Kidney tubule cell (primary cell): ENCODE data around the gene TANGO6.
"Not testable (repeated sequence)": the region's sequence is repeated elsewhere in the genome, so short reads cannot be mapped to it uniquely, and the experiment has no call there.

ENCODE experiments used
- DNase-seq: peaks from one replicate; pipeline ENCODE4 v3.0.0-alpha.2; 2018; ENCODE audit warnings: low spot score

Gene TANGO6

DNA sequence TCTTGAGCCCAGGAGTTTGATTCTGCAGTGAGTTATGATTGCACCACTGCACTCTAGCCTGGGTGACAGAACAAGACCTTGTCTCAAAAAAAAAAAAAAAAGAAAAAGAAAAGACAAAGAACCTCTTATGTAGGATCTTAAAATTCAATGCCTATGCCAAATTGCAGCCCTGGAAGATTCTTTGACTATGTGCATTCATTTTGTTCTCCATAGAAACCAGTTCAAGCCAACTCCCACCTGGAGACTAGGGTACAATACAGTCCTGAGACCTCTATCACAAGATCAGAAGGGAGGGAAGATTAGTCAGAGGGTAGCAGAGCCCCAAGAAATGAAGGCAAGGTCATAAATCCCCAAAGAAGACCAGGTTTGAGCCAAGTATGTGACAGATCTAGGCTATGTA is 171.5 kb downstream of the TANGO6 start:
- DNase-seq, result no peak

- DNase-seq, result peak; percentile 91
Measured at GRCh38 chr16:69017036-69017783, 173.9 kb downstream of the TANGO6 start.

GRCh38 chr16:69019811-69020210 is 176.5 kb downstream of the TANGO6 start:
- DNase-seq, result no peak

GRCh38 chr16:69029121-69029520 is 185.8 kb downstream of the TANGO6 start:
- DNase-seq, result no peak

- peak; percentile 66 for DNase-seq
Measured at GRCh38 chr16:69031877-69032301, 188.6 kb downstream of the TANGO6 start.

DNA sequence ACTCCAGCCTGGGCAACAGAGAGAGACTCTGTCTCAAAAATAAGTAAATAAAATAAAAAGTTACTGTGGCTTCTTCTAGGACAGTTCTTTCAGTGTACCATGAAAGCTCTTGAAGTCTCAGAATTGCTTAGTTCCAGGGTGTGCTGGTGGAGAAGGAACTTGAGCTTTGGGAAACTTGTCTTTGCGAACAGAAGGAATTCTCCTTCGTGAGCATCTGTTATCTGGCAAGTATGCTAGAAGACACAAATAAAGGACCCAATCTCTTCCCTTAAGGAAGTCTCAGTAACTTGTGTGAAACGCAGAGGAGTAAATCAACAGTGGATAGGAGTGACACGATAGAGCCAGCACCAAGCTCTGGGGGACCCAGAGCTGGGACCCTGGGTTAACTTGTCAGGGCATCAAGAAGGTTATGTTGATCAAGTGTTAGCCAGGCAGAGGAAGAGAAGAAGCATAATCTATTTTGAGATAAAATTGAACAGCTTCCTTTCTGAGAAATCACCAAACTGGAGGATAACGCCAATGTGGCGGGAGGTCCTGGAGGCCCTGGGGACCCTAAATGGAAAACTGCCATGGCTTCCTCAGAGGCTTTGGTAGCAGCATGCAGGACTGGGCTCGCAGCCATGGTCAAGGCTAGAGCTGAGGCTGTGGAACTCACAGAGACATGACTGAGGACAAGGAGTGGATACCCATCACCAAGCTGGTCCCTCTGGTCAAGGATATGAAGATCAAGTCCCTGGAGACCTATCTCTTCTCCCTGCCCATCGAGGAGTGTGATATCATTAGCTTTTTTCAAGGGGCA is 190.0 kb downstream of the TANGO6 start:
- no peak for DNase-seq

DNA sequence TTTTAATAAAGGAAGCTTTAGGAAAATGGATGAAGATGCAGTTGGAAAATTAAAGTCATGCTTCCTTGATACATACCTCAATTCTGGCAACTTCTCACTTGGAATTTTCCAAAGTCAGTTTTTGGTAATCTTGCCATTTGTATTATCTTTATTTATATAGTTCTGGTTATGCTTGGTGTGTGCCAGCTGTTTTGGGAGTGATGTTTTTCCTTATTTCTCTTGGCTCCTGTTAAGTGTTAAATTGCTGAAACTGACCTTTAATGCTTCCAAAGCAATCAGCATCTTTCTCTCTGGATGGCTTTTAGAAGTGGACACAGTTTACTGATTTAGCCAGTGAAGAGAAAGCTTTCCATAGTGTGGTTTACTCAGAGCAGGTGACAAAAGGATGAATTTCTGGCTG is 192.0 kb downstream of the TANGO6 start:
- DNase-seq, result no peak

GRCh38 chr16:69036399-69037091 is 193.2 kb downstream of the TANGO6 start:
- DNase-seq, result no peak

- DNase-seq, result no peak
Measured at GRCh38 chr16:69037373-69038160, 194.2 kb downstream of the TANGO6 start.

GRCh38 chr16:69039333-69039941 is 196.1 kb downstream of the TANGO6 start:
- no peak for DNase-seq

DNA sequence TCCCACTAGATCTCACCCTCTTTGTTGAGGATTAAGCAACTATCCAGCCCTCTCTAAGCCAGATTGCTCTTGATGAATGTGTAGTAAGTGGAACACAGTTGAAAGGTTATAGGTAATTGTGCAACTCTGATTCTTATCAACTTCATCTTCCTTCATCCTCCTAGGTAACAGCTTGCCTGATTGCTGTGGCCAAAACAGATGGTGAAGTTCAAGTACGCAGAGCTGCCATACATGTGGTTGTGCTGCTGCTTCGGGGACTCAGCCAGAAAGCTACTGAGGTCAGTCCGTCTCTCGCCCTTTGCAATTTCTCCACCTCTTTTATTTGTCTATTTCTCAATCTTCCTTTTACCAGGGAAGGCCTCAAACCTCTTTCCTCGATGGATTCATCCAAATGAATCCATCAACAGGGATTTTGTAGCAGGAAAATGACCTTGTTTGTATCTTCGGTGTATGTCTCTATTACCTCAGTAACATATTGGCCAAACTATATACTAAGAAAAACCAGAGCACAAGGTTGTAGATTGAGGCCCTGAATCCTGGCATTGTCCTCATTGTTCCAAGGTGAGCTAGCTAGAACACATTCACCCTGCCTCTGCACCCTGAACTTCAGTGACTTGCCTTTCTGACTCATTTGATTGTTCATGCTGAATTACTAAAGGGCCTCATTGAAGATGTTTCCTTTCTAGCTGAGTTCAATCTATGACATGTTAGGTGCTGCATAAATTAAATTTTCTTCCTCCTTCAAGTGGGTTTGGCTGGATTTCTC is 197.0 kb downstream of the TANGO6 start:
- DNase-seq, result peak; percentile 87

GRCh38 chr16:69048328-69049120 is 205.2 kb downstream of the TANGO6 start:
- DNase-seq, result peak; percentile 72

GRCh38 chr16:69049146-69049545 is 205.8 kb downstream of the TANGO6 start:
- DNase-seq, result peak; percentile 67

DNA sequence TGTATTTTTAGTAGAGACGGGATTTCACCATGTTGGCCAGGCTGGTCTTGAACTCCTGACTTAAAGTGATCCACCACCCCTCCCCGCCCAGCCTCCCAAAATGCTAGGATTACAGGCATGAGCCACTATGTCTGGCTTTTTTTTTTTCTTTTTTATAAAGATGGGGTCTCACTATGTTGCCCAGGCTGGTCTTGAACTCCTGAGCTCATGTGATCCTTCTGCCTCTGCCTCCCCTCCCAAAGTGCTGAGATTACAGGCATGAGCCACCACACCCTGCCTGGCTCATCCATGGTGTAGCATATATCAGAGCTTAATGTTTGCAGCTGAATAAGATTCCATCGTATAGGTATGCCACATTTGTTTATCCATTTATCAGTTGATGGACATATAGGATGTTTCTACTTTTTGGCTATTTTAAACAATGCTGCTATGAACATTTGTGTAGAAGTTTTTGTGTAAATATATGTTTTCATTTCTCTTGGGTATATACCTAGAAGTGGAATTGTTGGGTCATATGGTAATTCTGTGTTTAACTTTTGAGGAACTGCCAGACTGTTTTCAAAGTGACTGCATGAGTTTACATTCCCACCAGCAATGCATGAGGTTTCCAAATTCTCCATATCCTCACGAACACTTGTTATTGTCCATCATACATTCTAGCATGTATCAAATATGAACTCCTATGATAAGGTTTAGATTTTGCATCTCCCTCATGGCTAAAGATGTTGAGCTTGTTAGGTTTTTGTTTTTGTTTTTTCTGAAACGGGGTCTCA is 206.5 kb downstream of the TANGO6 start:
- no peak for DNase-seq

DNA sequence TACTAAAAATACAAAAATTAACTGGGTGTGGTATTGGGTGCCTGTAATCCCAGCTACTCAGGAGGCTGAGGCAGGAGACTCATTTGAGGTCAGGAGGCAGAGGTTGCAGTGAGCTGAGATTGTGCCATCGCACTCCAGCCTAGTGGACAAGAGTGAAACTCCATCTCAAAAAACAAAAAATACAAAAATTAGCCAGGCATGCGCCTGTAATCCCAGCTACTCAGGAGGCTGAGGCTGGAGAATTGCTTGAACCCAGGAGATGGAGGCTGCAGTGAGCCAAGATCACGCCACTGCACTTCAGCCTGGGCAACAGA is 208.1 kb downstream of the TANGO6 start:
- DNase-seq, result not testable (repeated sequence)

DNA sequence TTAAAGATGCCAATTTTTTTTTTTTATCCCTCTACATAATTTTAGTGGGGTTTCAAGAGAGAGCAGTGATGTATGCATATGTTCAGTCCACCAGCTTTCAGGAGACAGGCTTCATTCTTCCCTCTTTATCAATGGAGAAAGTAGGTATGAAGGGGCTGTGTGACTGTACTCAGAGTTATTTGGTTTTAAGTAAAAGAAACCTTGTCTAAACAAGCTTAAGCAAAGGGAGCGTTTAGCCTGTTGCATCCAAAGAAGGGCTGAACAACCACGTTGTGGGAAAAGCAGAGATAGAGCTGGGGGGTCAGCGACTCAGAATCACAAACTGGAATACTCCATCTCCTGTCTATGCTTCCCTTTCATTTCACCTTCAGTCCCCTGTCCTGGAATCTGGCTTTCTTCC is 211.7 kb downstream of the TANGO6 start:
- no peak for DNase-seq

- no peak for DNase-seq
Measured at GRCh38 chr16:69055980-69056379, 212.6 kb downstream of the TANGO6 start.

GRCh38 chr16:69056421-69056820 is 213.1 kb downstream of the TANGO6 start:
- no peak for DNase-seq
